ENCODE data around the gene ZDHHC24. TPM values are rescaled to one million over a fixed set of nuclear protein-coding genes. Genes with fewer than 3 reads are reported as not detected.

The ZDHHC24 gene
- total and polyA plus RNA-seq, 2 donors from 2014 or later = 13.2 to 18.7 TPM

DNA sequence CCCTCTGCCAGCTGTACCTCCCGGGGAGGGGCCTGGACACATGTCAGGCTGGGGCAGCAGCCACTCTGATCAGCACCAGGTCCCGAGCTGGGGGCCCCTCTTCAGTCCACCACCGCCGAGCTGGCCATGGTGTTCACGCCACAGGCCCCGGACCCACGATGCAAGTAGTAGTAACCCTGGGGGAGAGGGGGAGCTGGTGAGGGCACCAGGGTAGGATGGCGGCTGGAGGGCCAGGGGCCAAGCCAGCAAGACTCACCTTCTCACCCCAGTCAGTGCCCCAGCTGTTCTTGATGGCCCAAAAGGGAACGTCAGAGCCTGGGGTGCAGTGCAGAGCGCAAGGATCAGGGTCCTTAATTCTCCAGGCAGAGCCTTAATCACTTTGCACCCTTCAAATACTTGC, 18.0 kb upstream of the ZDHHC24 start:
- FAIRE-seq = no peak
- intact Hi-C loops (cut with DNase I) = no loop called here

DNA sequence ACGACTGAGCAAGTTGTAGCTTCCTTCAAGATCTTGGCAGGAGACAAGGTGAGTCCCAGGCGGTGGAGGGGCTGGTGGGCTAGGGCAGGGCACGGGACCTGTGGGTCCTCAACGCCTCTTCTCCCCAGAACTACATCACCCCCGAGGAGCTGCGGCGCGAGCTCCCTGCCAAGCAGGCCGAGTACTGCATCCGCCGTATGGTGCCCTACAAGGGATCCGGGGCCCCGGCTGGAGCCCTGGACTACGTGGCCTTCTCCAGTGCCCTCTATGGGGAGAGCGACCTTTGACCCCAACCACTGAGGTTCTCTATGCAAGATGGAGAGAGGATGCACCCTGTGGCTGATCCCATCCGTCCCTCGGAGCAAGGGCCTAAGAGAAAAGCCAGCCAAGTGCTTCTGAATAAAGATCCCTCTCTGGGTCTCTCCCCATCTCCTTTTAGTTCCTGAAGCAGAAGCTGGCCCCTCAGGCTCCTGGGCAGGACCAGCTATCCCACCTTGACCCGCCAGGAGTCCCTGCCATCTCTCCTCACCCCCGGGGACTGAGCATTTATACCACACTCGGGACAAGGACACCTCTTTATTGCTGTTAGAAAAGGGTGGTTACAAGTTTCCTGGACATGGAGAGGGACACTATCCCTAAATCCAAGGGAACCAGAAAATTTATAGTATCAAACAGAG, 17.2 kb upstream of the ZDHHC24 start:
- Histone ChIP-seq H3K9ac (ENCODE audit: low read length in 3 of 3) (no peak overlapping the region), H3K27me3 (ENCODE audit: control insufficient read depth, insufficient read depth, low read length) (peaks cover 3% of the 10 kb centered on the region), H3K9me3 (ENCODE audit: control insufficient read depth in 2 of 3, insufficient read depth in 1 of 3, low read length in 3 of 3) (no peaks in the 10 kb centered on the region), H3K4me3 (ENCODE audit: low read length in 3 of 3) (no peak overlapping the region), H3K36me3 (ENCODE audit: control insufficient read depth in 2 of 3, insufficient read depth in 3 of 3, low read length in 3 of 3) (peaks cover 0 to 2% (median 0%) of the 10 kb centered on the region in 3 donors), H3K4me1 (ENCODE audit: control insufficient read depth in 2 of 3, insufficient read depth in 2 of 3, low read depth in 1 of 3, low read length in 3 of 3) (peaks cover 0 to 10% (median 0%) of the 10 kb centered on the region in 3 donors), H3K27ac (ENCODE audit: low read depth in 2 of 2, low read length in 2 of 2) (no peak overlapping the region)
- intact Hi-C loops (cut with DNase I) = no loop called here
- FAIRE-seq (no peak), DNase-seq (no peak)
- no peak for TF ChIP-seq CTCF (IDR thresholded peaks at IDR 0.05; ENCODE audit: borderline replicate concordance, extremely low read depth, insufficient read depth)

More for the DNA sequence above, 18.0 kb upstream of the ZDHHC24 start:
- peaks cover 0 to 2% (median 0%) of the 10 kb centered on the region in 3 donors for H3K36me3 ChIP-seq (ENCODE audit: control insufficient read depth in 2 of 3, insufficient read depth in 3 of 3, low read length in 3 of 3)
- H3K27ac ChIP-seq (ENCODE audit: low read depth in 2 of 2, low read length in 2 of 2) = no peak overlapping the region
- no peak overlapping the region for H3K4me3 ChIP-seq (ENCODE audit: low read length in 3 of 3)
- no peak overlapping the region for H3K9ac ChIP-seq (ENCODE audit: low read length in 3 of 3)
- H3K27me3 ChIP-seq (ENCODE audit: control insufficient read depth, insufficient read depth, low read length) = no peaks in the 10 kb centered on the region
- peaks cover 0 to 13% (median 0%) of the 10 kb centered on the region in 3 donors for H3K4me1 ChIP-seq (ENCODE audit: control insufficient read depth in 2 of 3, insufficient read depth in 2 of 3, low read depth in 1 of 3, low read length in 3 of 3)
- no peak for DNase-seq
- no peak for TF ChIP-seq CTCF (IDR thresholded peaks at IDR 0.05; ENCODE audit: borderline replicate concordance, extremely low read depth, insufficient read depth)
- no peaks in the 10 kb centered on the region for H3K9me3 ChIP-seq (ENCODE audit: control insufficient read depth in 2 of 3, insufficient read depth in 1 of 3, low read length in 3 of 3)

GRCh38 chr11:66562275-66562674, 16.4 kb upstream of the ZDHHC24 start:
- FAIRE-seq (no peak), DNase-seq (no peak)
- intact Hi-C loops (cut with DNase I) = no loop called here
- Histone ChIP-seq H3K36me3 (ENCODE audit: control insufficient read depth in 2 of 3, insufficient read depth in 3 of 3, low read length in 3 of 3) (peaks cover 0 to 2% (median 0%) of the 10 kb centered on the region in 3 donors), H3K4me3 (ENCODE audit: low read length in 3 of 3) (no peak overlapping the region), H3K9ac (ENCODE audit: low read length in 3 of 3) (no peak overlapping the region), H3K4me1 (ENCODE audit: control insufficient read depth in 2 of 3, insufficient read depth in 2 of 3, low read depth in 1 of 3, low read length in 3 of 3) (peaks cover 0 to 4% (median 0%) of the 10 kb centered on the region in 3 donors), H3K9me3 (ENCODE audit: control insufficient read depth in 2 of 3, insufficient read depth in 1 of 3, low read length in 3 of 3) (no peaks in the 10 kb centered on the region), H3K27ac (ENCODE audit: low read depth in 2 of 2, low read length in 2 of 2) (no peak overlapping the region), H3K27me3 (ENCODE audit: control insufficient read depth, insufficient read depth, low read length) (peaks cover 4% of the 10 kb centered on the region)
- no peak for TF ChIP-seq CTCF (IDR thresholded peaks at IDR 0.05; ENCODE audit: borderline replicate concordance, extremely low read depth, insufficient read depth)

DNA sequence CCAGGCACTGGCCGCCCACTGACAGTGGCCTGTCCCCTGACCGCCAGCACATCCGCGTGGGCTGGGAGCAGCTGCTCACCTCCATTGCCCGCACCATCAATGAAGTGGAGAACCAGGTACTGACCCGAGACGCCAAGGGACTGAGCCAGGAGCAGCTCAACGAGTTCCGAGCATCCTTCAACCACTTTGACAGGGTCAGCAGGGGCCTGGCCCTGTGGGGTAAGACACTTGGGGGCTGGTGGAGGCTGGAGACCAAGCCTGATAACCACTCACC, 16.1 kb upstream of the ZDHHC24 start:
- no peak overlapping the region for H3K9ac ChIP-seq (ENCODE audit: low read length in 3 of 3)
- FAIRE-seq (no peak), DNase-seq (no peak)
- H3K9me3 ChIP-seq (ENCODE audit: control insufficient read depth in 2 of 3, insufficient read depth in 1 of 3, low read length in 3 of 3) = no peaks in the 10 kb centered on the region
- TF ChIP-seq CTCF (IDR thresholded peaks at IDR 0.05; ENCODE audit: borderline replicate concordance, extremely low read depth, insufficient read depth) = no peak
- intact Hi-C loops (cut with DNase I) = no loop called here
- peaks cover 0 to 4% (median 0%) of the 10 kb centered on the region in 3 donors for H3K4me1 ChIP-seq (ENCODE audit: control insufficient read depth in 2 of 3, insufficient read depth in 2 of 3, low read depth in 1 of 3, low read length in 3 of 3)
- peaks cover 4% of the 10 kb centered on the region for H3K27me3 ChIP-seq (ENCODE audit: control insufficient read depth, insufficient read depth, low read length)
- H3K4me3 ChIP-seq (ENCODE audit: low read length in 3 of 3) = no peak overlapping the region
- no peak overlapping the region for H3K27ac ChIP-seq (ENCODE audit: low read depth in 2 of 2, low read length in 2 of 2)
- H3K36me3 ChIP-seq (ENCODE audit: control insufficient read depth in 2 of 3, insufficient read depth in 3 of 3, low read length in 3 of 3) = peaks cover 0 to 2% (median 0%) of the 10 kb centered on the region in 3 donors

Data from kidney (tissue), 14 donors.